C4-2B (cell line): Measurements from ENCODE around the gene TMEM120A.

ENCODE experiments used
- H3K27ac ChIP-seq: fragments of 450-650 bp; 2 replicates; pipeline ENCODE4 v1.5.1; 2017
- CTCF ChIP-seq: fragments of 450-650 bp; conservative IDR thresholded peaks from 2 replicates; pipeline ENCODE4 v1.5.1; 2017; ENCODE audit warnings: mild to moderate bottlenecking
- ZFX ChIP-seq: fragments of 450-650 bp; IDR thresholded peaks from 2 replicates; pipeline ENCODE4 v1.6.1; 2017

The TMEM120A gene

DNA sequence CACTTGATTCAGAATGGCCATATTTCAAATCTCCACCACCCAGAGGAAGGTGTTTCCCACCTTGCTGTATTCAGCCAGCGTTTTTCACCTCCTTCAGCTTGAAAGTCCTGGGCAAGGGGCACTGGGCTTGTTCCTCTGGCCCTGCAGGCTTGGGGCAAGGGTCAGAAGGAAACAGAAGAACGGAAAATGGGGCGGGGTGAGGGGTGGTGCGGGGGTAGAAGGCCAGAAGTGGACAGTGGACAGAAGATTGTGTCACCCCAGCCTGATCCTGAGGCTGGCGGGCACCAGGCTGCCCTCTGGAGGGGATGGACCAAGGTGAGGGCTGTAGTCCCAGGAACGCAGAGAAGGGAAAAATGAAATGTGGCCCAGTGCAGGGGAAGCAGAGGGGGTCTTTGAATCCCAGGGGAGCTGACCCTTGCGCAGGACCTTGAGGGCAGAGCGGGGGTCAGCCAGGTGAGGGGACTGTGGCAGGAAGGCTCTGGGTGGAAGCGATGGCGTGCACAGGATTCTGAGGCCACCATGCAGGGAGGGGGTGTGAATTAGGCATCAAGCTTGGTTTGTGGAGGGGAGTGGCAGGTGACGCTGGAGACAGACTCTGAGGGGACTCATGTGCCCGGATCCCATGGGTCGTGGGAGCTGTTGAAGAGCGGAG is 23.0 kb downstream of the TMEM120A start:
- TF ChIP-seq CTCF (no peak), ZFX (no peak)
- no peak overlapping the region for H3K27ac ChIP-seq

DNA sequence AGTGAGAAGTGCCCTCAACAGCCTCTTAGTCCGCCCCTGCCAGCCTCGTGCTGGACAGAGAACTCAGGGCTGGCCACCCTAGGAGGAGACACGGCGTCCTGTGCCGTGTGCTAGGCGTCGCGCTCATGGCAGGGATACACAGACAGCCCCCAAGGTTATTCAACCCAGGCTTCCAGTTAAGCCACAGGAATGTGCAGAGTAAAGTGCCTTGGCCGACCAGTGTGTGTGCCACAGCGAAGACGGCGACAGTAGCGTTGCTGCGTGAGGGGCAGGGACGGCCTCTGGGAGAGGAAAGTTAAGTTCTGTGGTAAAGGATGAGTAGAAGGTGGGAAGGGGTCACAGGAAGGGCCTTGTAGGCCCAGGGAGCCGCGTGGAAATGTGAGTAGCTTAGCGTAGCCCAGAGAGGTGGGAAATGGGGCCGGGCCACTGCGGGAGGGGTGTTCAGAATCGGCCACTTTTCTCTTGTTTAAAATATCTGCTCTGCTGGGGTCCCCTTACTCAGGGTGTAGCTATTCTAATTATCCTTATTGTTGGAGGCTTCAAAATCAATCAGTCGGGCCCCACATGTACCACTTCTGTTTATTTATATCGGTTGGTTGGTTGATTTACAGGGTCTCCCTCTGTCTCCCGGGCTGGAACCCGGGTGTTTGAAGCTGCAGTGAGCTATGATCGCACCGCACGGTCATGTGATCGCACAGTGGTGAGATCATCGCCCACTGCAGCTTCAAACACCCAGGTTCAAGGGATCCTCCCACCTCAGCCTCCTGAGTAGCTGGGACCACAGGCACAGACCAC is 24.5 kb downstream of the TMEM120A start:
- no peak overlapping the region for H3K27ac ChIP-seq
- TF ChIP-seq ZFX = no peak
- TF ChIP-seq CTCF = no peak

DNA sequence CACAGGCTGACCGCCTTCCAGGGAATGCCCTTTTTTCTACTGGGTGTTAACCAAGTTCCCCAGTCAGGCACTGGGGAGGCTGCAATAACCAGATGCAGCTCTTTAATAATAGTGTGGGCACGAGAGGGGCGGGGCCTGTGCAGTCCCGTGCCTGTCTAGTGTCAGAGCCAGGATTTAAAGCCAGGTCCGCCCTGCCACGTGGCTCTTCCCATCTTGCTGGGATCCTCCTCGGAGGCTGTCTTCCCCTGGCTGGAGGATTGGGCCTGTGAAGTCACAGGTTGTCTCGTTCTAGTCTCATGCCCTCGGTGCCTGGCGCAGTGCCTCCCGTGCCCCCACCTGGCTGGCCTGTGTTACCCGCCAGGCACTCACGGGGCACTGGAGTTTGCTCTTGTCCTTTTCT is 25.2 kb downstream of the TMEM120A start:
- TF ChIP-seq CTCF (no peak), ZFX (no peak)

DNA sequence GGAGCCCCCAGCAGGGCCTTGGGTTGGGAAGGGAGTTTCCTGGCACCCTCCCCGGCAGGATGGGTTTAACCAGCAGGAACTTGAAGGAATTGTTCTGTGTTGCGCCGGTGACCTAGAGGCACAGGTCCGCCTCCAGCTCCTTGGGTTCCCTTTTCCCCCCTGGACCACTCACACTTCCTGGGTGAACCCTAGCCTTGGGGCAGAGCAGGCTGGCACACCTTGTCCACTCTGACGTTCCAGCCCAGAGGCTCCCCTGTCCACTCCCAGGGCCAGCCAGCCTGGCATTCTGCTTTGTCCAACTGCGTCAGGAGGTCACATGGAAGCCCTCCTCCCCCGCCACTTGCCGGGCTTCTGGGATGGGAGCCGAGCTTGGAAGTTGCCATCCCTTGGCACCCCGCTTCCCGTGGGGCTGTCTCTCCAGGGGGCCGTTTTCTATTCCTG is 25.8 kb downstream of the TMEM120A start:
- TF ChIP-seq CTCF (no peak), ZFX (no peak)
- no peak overlapping the region for H3K27ac ChIP-seq

More for the DNA sequence above, 25.2 kb downstream of the TMEM120A start:
- H3K27ac ChIP-seq = no peak overlapping the region

GRCh38 chr7:75968012-75968411 is 26.4 kb downstream of the TMEM120A start:
- no peak overlapping the region for H3K27ac ChIP-seq
- no peak for TF ChIP-seq CTCF
- no peak for TF ChIP-seq ZFX

- H3K27ac ChIP-seq = no peak overlapping the region
- TF ChIP-seq ZFX = no peak
- TF ChIP-seq CTCF = no peak
These were observed 26.9 kb downstream of the TMEM120A start for GRCh38 chr7:75967487-75967997.

DNA sequence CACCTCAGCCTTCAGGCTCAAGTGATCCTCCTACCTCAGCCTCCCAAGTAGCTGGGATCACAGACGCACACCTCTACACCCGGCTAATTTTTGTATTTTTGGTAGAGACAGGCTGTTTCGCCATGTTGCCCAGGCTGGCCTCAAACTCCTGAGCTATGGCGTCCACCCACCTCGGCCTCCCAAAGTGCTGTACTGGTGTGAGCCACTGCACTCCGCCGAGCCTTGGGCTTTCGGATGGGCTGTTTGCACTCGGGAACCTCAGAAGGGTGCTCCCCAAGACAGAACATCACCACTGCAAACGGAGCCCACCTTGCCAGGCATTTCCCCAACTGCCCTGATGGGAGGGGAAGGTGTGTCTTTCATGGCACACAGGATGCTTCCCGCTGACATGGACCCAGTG is 27.3 kb downstream of the TMEM120A start:
- TF ChIP-seq CTCF = no peak
- no peak for TF ChIP-seq ZFX
- no peak overlapping the region for H3K27ac ChIP-seq
